NCI-H1105 treated with DMSO at 0.1 percent for 48 hours (cell line): Measurements from ENCODE around the gene PDE9A.

Experiments
- DNase-seq: peaks from one replicate; lab custom pipeline; 2025; lab: John Stamatoyannopoulos, UW

Gene PDE9A

DNA sequence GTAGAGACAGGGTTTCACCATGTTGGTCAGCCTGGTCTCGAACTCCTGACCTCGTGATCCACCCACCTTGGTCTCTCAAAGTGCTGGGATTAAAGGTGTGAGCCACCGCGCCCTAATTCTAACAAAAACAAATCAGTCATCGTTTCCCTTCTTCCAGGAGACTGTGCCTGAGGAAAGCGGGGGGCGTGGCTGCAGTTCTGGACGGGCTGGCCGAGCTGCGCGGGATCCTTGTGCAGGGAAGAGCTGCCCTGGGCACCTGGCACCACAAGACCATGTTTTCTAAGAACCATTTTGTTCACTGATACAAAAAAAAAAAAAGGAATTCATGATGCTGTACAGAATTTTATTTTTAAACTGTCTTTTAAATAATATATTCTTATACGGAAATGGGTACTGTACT is 121.7 kb downstream of the PDE9A start:
- DNase-seq = no peak

DNA sequence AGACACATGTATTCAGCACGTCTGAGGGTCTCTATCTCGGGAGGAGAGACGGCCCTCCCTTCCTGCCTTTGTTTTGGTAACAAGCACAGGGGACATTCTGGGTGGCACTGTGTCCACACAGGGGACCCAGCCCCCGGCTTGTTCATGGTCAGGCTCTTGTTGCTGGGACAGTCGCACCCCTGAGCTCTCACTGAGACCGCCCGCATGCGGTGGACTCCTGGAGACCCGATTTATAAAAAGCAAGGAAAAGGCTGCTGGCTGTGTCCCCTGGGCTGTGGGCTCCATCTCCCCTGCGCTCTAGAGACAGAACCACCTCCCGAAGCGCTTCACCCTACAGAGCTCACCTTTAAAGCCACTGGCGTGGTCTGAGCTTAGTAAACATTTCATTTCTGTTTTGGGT is 122.5 kb downstream of the PDE9A start:
- DNase-seq = no peak

DNA sequence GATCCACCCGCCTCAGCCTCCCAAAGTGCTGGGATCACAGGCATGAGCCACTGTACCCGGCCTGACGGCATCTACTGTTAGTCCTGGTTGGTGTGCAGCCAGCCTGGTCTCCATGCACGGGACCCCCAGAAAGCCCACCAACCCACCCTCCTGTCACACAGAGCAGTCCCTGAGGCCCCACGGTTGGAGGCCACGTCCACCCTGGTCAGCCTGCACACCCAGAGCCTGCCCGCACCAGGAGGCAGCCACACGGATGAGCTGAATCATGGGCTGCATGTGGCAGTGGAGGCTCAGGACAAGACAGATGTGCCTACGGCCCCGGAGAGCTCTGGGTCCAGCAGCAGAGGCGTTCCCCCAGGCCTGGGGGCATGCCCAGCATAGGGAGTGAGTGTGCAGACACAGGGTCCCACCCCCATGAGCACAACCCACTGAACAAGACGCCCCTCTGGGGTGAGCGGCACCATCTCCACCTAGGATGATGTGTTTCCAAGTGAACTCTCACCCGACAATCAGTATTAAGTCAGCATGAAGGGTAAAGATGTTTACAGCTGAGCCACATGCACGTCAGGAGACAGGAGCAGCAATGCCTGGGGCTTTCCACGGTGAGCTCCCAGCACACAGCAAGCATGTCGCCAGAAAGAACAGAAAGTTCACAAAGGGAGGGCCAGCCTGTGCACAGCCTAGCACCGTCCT is 123.8 kb downstream of the PDE9A start:
- no peak for DNase-seq

DNA sequence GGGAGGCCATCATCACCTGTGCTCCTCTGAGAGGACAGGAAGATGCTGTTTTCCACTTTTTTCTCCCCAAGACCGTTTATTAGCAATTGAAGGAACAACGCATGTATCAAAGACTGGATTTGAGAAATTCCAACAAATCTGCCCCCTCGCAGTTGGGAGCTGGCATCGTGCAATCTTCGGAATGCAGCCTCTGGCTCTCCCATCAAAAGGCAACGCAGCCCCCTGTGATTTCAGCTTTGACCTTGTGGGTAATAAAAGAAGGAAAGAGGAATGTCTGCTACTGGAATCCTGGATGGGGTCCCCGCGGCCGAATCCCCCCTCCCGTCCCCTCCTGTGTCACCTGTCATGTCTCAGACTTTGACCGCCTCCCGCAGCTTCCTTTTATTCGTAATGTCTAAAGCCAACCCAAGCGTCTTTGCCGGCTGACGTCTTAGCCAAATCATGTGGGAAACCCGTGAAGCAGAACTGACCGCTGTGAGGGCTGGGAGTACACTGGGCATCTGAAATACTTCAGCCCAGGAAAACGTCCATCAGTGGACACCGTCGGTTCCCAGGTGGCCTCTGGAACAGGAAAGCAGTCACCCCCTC is 124.4 kb downstream of the PDE9A start:
- no peak for DNase-seq

DNA sequence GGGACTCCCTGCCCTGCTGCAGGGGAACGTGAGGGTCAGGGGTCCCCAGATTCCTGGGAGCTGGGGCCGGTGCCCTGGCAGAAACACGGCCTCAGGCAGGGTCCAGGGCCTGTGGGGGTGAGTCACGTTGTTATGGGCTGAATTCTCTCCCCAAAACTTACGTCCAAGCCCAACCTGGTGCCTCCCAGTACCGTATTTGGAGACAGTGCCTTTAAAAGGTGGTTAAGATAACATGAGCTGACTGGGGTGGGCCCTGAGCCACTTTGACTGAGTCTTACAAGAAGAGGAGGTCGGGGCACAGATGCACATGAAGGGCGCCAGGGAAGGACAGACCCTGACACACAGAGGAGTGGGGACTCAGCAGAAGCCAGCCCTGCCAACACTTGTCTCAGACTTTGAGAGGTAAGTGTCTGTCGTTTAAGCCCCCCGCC is 126.0 kb downstream of the PDE9A start:
- DNase-seq = no peak

DNA sequence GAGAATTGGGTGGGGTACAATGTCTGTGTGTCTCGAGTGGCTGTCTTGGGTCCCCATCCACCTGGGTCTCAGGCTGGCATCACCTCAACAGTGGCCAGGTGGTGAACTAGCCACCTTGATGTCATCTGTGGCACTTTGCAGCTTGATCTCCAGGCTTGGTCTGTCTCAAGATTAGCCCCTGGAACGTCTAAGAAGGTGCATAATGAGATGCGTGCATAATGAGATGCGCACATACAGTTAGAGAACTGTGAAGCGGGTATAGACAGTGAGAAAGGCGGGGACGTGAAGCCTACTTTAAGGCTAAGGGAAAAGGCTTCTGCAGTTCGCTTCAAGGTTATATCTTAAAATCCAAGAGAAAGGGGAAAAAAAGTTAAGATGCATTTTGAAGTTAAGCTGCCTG is 127.2 kb downstream of the PDE9A start:
- no peak for DNase-seq

DNA sequence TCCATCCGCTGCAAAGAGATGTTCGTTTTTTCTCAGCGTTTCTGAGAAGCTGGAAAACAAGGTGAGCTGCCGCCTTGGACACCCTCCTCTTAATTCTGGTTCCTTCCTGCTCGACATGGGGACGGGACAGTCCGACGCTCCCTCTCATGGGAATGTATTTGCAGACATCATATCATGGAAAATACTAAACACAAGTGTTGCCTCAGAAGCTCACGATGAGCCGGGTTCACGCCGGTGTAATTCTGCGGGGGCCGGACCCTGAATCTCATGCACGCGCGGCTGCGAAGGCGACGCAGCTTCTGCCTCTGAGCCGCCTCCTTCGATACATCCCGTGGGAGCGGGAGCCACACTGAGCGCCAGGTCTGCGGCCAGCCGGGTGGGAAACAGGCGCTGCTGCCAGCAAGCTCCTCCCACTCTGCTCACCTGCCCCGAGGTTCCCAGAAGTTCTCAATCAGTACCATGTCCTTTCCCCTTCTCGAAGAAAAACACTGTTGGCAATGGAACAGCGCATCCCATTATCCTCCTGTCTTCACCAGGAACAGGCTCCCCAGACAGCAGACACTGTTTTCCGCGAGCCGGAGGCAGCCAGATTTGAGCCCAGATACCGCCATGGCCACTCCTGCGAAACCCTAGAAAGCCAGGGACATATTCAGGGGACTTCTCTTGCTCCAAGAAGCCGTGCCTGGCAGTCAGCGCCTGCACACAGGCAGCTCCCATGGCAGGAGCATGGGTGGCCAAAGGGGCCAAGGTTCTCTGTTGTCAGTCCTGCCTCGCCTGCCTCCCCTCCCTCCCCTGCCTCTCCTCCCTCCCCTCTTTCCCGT is 127.9 kb downstream of the PDE9A start:
- peak; percentile 86 for DNase-seq

DNA sequence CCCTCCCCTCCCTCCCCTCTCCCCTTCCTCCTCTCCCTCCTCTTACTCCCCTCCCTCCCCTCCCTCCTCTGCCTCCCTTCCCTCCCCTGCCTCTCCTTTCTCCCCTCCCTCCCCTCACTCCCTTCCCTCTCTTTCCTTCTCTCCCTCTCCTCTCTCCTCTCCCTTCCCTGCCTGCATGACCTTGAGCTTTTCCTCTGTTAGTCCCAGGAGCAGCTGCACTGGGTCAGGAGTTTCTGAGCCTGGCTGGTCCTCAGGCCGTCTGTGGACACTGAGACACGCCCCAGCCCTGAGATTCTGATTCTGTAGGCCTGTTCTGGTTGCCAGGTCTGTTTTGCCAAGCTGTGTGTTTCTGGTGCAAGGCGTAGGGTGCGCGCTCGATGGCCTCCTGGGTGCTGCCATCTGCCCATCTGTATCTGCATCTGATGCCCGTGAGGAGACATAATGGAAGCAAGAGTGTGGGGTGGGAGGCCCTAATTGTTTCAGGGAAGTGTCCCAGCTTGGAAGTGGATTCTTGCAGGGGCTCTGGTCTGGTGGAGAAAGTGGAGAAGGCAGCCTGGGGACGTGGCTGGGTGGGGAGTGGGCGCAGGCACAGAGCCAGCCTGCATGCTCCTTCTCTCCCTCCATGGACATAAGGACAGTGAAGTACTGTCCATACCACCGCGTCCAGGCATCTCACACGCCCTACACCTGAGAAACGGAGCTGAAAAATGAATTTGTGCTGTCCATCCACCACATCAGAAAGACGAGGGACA is 128.7 kb downstream of the PDE9A start:
- no peak for DNase-seq

DNA sequence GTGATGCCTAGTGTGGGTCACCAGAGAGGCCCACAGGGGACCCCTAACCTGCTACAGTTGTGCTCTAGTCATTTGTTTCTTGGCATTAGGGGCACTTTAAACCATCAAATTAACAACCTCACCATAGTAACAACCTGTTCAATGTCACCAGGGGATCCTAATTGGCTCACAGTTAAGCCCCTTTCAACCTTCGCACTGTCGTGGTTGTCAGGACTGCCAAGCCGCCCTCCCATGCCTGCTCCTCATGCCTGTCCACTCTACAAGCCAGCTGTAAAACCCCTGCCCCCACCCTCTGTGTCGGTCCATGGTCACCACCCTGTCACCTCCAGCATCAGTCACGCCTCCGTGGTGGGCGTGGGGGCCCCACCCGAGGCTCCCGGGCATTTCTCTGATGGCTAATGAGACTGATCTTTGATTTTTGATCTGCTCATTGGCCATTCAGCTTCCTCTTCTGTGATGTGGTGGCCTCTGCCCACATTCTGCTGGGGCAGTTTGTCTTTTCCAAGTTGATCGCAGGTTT is 129.4 kb downstream of the PDE9A start:
- DNase-seq = no peak

DNA sequence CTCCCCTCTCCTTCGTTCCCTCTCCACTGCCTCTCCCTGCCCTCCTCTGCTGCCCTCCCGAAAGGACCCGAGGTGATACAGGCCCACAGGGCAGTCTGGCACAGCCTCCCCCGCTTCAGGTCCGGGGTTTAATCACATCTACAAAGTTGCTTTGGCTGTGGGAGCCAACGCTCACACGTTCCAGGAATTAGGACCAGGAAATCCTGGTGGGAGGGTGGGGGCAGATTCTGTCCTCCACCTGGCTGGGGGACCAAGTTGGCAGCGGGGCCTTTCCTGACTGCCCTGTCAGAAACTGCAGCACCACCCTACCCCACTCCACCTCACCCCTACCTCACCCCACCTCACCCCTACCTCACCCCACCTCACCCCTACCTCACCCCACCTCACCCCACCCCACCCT is 130.9 kb downstream of the PDE9A start:
- no peak for DNase-seq

DNA sequence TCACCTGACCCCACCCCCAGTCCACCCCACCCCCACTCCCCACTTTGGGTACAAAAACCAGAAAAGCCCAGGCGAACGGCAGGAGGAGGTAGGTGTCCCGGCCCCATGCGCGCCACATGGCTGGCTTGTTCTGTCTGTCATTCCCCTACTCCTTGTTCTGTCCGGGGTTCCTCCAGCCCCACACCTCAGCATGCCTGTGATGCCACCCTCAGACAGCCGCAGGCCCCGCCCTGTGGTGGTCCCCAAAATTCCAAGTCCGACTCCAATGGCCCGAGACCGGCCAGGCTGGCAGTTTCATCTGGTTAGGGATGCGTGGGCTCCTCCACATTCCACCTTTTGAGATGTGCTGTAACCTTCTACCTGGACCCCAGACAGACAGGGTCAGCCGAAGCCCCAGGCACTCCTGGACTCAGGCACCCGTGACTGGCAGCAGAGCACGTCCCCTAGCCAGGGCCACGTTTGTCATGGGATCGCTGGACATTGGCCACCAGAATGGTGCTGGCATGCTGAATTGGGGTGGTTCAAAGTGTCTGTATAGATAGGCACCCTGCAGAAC is 131.6 kb downstream of the PDE9A start:
- DNase-seq = no peak

DNA sequence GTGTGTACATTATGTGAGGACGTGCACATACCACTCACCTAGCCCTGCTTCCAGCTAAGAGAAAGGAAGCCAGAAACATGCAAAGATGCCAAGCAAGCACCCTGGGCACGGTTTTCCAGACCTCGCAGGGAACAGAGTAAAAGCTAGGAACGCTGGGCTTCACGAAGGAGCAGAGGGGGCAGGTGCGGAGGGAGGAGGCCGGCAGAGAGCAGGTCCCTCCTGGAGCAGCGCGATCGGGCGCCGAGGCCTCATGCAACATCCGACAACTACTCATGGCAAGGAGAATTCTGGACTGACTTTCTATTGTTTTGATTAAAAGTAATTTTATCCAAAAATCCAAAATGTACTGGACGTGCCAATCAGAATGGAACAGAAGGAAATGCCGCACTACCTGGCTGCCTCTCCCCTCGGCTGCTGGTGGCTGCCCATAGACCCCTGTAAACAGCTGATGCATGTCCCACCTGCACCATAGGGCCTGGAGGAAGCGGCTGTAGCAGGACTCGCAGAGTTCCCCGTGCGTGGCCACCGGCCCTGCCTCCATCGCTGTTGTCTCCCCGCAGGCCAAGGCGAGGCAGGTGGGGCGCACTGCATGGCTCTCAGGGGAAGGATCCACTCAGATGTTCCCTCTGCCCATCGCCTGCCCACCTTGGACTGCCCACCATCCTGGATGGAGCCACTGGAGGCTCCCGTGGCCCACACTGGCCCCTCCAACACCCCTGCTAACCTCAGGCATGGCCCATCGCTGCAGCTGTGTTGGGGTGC is 132.4 kb downstream of the PDE9A start:
- DNase-seq = no peak

DNA sequence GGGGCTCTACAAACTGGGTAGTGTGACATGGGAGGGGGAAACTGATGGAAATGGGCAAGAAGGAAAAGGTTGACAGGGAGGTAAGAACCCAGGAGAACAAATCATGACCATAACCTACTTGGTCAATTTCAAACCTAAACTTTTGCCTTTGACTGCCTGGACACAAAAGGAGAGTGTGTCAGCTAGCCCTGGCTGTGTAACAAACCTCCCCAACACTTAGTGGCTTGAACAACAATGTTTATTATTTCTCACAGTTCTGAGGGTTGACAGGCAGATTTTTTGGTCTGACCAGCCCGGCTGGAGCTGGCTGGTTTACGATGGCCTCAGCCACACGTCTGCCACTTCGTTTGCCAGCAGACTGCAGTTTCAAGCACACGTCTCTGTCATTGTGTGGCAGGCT is 133.5 kb downstream of the PDE9A start:
- no peak for DNase-seq

DNA sequence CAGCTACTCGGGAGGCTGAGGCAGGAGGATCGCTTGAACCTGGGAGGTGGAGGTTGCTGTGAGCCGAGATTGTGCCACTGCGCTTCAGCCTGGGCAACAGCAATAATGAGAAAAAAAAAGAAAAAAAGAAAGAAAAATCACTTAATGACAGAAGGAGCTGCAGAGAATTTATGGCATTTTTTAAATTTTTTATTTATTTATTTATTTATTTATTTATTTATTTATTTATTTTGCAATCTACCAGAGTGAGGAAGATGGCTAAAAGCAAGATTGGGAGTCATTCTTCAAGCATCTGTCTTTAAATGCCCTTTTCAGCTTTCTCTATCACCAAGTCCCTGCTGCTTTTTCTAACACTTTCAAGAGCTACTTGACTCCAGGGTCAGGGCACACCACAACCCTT is 134.2 kb downstream of the PDE9A start:
- DNase-seq = no peak

DNA sequence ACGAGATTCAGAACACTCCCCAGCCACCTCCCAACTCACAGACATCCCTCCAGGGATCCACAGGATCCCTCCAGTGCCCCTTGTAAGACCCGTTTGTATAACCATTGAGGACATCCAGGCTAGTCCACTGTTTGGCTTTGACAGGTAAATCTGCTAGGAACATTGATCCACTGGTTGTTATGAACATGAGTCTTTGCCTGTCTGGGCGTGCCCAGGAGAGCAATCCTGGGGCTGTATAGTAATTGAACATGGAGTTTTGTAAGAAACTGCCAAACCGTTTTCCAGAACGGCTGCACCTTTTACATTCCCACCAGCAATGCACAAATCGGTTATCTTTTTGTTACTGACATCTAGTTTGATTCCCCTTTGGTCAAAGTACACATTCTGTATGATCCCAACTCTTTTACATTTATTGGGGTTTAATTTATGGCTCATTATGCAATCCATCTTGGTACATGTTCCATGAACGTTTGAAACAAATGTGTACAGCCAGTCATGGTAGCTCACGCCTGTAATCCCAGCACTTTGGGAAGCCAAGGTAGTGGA is 137.2 kb downstream of the PDE9A start:
- peak; percentile 33 for DNase-seq

DNA sequence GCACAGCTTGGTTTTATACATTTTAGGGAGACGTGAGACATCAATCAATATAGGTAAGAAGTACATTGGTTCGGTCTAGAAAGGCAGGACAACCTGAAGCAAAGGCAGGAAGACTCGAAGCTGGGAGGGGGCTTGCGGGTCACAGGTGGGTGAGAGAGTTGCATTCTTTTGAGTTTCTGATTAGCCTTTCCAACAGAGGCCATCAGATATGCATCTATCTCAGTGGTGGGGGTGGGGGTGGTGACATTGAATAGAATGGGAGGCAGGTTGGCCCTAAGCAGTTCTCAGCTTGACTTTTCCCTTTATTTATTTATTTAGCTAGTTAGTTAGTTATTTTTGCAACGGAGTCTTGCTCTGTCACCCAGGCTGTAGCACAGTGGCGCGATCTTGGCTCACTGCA is 140.4 kb downstream of the PDE9A start:
- DNase-seq = no peak

DNA sequence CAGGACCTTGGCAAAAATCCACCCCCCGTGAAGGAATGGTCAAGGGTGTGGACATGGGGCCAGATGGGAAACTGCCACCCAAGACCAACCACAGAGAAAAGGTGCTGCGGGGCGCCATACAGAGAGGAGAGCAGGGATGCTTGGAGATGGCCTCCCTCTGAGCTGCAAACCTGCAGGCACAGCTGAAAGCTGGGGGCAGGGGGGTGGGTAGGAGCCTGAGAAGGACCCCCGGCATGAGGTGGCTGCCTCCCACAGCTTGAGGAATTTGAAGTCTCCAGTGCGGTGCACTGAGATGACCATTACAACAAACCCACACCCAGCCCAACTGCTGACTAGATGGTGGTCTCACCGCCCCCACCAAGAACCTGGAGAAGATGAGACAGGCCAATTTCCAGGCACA is 141.1 kb downstream of the PDE9A start:
- DNase-seq = no peak

DNA sequence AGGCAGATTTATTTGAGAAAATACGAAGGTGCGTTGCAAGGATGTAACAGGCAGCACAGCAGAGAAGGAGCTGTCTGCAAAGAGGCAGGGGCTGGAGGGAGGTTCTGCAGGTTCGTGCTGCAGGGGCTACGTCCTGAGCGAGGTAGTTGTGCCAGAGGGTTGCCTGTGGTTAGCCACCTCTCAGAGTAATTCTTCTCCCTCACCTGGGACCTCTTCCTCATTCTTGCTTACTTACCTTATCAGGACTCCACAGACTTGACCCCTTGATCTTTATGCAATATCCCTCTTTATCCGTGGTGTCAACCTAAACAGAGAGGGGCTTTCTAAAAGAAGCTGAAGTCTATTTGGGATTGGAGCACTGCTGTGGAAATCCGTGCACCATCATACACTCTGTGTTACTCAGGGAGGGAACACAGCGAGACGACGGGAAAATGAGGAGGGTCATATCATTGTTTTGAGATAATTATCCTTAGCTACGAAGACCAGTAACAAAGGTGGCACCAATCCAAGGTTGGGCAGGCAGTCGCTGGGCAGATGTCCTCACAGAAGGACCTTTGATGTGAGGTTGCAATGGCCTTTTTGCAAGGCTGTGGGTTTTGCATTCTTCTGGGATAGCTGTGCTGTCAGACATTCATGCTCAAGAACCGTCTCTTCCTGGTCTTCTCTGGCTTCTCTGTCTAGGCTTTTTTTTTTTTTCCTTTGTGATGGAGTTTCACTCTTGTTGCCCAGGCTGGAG is 143.1 kb downstream of the PDE9A start:
- no peak for DNase-seq

DNA sequence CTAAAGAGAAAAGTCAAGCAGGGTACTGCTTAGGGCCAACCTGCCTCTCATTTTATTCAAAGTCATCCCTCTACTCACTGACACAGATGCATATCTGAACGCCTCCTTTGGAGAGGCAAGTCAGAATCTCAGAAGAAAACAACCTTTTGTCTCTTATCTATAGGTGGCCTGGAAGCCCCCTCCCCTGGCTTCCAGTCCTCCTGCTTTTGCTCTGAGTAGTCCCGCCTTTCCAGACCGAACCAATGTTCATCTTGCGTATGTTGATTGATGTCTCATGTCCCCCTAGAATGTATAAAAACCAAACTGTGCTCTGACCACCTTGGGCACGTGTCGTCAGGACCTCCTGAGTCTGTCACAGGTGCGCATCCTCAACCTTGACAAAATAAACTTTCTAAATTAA is 144.1 kb downstream of the PDE9A start:
- no peak for DNase-seq

DNA sequence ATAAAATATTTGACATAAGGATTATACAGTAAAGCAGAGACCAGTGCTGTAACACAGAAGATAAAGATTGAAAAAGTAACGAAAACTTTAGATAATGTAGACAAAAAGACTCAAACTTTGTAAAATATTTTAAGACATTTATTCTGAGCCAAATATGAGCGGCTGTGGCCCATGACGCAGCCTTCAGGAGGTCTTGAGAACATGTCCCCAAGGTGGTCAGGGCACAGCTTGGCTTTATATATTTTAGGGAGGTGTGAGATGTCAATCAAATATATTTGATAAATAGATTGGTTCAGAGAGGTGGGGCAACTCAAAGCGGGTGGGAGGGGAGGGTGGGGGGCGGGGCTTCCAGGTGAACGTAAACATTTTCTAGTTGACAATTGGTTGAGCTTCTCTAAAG is 144.7 kb downstream of the PDE9A start:
- DNase-seq = no peak
